Gastroesophageal sphincter (tissue), 3 donors: ENCODE results near the gene PAEP.

Experiments used
- CTCF ChIP-seq, 4 experiments: fragments of 200-600 bp in 2 of 4; fragments of 450-650 bp in 2 of 4; sonication (generic) in 1 of 4; IDR thresholded peaks; one replicate each; pipeline ENCODE4 v1.5.1; 2017 to 2019; ENCODE audit warnings: antibody characterized with exemption in 4 of 4, mild to moderate bottlenecking in 2 of 4, moderate library complexity in 2 of 4
- EP300 ChIP-seq: sonication (generic); formaldehyde crosslinking; IDR thresholded peaks from one replicate; pipeline ENCODE4 v1.6.1; 2017; ENCODE audit warnings: antibody characterized with exemption, mild to moderate bottlenecking

GRCh38 chr9:135574331-135574730 is 12.8 kb downstream of the PAEP start:
- TF ChIP-seq CTCF (IDR thresholded peaks at IDR 0.05) (no peak), EP300 (no peak)
